Measurements from ENCODE around the gene TEKT1. TPM values are rescaled to one million over a fixed set of nuclear protein-coding genes. Genes with fewer than 3 reads are reported as not detected.
"Not testable (repeated sequence)": the region's sequence is repeated elsewhere in the genome, so short reads cannot be mapped to it uniquely, and the experiment has no call there.

TEKT1 gene
- total RNA-seq, 1 donor = not detected

DNA sequence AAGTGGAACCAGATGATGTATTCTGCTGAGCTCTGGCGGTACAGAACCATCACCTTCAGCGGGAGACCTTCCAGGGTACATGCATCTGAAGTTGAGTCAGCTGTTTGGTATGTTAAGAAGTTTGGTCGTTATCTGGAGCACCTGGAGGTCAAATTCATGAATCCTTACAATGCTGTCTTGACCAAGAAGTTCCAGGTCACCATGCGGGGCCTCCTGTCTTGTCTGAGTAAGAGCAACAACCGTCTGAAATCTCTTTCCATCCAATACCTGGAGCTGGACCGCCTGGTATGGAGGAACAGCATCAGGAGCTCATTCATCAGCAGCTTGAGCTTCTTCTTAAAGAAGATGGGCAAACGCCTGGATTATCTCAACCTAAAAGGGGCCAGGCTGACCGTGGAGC, 51.5 kb downstream of the TEKT1 start:
- TF ChIP-seq, protein P1, sequence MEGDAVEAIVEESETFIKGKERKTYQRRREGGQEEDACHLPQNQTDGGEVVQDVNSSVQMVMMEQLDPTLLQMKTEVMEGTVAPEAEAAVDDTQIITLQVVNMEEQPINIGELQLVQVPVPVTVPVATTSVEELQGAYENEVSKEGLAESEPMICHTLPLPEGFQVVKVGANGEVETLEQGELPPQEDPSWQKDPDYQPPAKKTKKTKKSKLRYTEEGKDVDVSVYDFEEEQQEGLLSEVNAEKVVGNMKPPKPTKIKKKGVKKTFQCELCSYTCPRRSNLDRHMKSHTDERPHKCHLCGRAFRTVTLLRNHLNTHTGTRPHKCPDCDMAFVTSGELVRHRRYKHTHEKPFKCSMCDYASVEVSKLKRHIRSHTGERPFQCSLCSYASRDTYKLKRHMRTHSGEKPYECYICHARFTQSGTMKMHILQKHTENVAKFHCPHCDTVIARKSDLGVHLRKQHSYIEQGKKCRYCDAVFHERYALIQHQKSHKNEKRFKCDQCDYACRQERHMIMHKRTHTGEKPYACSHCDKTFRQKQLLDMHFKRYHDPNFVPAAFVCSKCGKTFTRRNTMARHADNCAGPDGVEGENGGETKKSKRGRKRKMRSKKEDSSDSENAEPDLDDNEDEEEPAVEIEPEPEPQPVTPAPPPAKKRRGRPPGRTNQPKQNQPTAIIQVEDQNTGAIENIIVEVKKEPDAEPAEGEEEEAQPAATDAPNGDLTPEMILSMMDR (IDR thresholded peaks at IDR 0.05; ENCODE audit: insufficient read depth, low read depth, low read length) = no peak
- no peak for DNase-seq (ENCODE audit: low read depth)
- H3K4me3 ChIP-seq (ENCODE audit: low read depth, low read length) = no peak overlapping the region

- no peak overlapping the region for H3K4me3 ChIP-seq (ENCODE audit: low read depth, low read length)
- TF ChIP-seq, protein P1 (IDR thresholded peaks at IDR 0.05; ENCODE audit: insufficient read depth, low read depth, low read length) = no peak
- no peak for DNase-seq (ENCODE audit: low read depth)
Observed at GRCh38 chr17:6779411-6779810, 52.1 kb downstream of the TEKT1 start.

GRCh38 chr17:6775871-6776405, 55.6 kb downstream of the TEKT1 start, which contains the start of gene FBXO39:
Gene FBXO39 (plus strand): TSS chr17:6776215. CDS start chr17:6779869, 3,654 bp downstream.
- TF ChIP-seq, protein P1 (IDR thresholded peaks at IDR 0.05; ENCODE audit: insufficient read depth, low read depth, low read length) = no peak
- DNase-seq (ENCODE audit: low read depth) = no peak
- no peak within 1 kb of the TSS for H3K4me3 ChIP-seq (ENCODE audit: low read depth, low read length)

DNA sequence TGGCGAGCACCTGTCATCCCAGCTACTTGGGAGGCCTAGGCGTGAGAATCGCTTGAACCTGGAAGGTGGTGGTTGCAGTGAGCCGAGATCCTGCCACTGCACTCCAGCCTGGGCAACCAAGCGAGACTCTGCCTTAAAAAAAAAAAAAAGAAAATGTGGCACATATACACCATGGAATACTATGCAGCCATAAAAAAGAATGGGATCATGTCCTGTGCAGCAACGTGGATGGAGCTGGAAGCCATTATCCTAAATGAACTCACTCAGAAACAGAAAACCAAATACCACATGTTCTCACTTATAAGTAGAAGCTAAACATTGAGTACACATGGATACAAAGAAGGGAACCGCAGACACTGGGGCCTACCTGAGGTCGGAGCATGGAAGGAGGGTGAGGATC, 56.6 kb downstream of the TEKT1 start:
- not testable (repeated sequence) for DNase-seq (ENCODE audit: low read depth); H3K4me3 ChIP-seq (ENCODE audit: low read depth, low read length)

DNA sequence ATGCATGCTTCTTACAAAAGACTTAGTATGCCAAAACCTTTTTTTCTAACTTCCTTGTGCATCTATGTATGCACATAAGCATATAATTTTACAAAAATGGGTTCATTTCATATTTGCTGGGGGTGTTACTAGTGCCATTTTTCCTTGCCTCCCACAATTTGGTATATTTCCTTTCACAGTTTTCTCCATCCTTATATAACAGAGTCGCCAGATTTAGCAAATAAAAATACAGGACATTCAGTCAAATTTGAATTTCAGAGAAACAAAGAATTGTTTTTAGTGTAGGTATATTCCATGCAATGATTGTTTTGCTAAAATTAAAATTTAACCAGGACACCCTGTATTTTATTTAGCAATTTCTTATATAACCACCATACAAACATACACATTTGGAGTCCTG, 59.5 kb downstream of the TEKT1 start:
- TF ChIP-seq, protein P1 (IDR thresholded peaks at IDR 0.05; ENCODE audit: insufficient read depth, low read depth, low read length) = no peak
- H3K4me3 ChIP-seq (ENCODE audit: low read depth, low read length) = no peak overlapping the region
- DNase-seq (ENCODE audit: low read depth) = no peak

DNA sequence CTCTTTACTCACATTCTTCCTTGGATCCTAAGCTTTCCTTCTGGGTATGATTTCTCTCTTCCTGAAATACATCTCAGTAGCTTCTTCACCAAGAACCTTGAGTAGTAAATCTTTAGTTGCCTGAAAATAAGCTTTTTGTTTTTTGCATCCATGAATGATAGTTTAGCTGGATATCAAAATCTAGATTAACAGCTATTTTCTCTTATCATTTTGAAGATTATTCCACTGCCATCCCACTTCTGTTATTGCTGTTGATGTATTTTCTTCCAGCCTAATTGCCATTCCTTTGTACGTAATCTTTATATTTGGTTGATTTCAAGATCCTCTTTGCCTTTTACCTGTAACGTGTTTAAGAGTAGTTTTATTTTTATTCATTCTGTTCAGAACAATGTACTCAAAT, 63.1 kb downstream of the TEKT1 start:
- H3K4me3 ChIP-seq (ENCODE audit: low read depth, low read length) = no peak overlapping the region
- DNase-seq (ENCODE audit: low read depth) = no peak
- TF ChIP-seq, protein P1 (IDR thresholded peaks at IDR 0.05; ENCODE audit: insufficient read depth, low read depth, low read length) = no peak

DNA sequence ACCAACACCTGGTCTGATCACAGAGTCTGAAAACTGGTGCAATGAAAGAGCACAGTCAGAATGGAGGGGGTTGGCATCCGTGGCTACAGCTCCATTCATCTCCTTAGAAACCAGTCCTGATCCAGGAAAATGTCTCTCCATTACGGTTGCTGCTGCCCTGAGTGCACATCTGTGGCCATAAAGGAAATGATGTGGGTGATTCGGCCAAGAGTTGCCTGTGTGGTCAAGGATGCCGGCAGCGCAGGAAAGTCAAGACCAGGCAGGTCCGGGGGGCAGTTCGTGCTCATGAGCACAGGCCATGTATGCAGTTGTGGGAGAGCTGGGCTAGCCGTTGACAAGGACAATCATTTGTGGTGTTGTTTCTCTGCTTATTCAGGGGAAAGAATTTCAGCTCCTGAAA, 69.8 kb downstream of the TEKT1 start:
- TF ChIP-seq, protein P1 (IDR thresholded peaks at IDR 0.05; ENCODE audit: insufficient read depth, low read depth, low read length) = no peak
- no peak for DNase-seq (ENCODE audit: low read depth)
- H3K4me3 ChIP-seq (ENCODE audit: low read depth, low read length) = no peak overlapping the region
